Measurements from ENCODE around the gene LHX2.

The LHX2 gene

DNA sequence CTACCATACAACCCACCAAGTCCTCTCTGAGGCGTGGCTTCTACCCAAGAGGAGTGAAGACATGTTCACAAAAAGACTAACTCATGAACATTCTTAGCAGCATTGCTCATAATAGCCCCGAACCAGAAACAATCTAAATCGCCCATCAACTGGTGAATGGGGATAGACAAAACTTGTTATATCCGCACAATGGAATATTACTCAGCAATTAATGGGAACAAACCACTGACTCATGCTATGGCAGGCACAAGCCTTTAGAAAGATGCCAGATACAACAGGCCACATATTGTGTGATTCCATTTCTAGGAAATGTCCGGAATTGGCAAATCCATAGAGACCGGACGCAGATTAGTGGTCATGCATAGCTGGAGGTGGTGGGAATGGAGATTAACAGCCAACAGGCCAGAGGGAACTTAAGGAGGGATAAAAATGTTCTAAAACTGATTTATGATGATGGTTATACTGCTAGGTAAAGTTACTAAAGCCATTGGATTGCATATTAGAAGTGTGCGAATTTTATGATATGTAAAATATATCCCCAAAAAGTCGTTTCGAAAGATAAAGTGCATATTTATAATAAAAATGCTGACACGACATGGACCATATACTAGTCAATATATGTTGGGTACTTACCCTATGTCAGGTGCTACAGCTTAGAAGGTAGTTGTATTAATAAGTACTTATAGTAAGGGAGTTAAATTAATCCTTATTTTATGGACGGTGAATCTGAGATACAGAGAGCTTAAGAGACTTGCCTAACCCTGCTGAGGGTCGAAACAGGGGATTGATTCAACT is 55.4 kb downstream of the LHX2 start:
- DNase-seq (ENCODE audit: low spot score) = no peak

DNA sequence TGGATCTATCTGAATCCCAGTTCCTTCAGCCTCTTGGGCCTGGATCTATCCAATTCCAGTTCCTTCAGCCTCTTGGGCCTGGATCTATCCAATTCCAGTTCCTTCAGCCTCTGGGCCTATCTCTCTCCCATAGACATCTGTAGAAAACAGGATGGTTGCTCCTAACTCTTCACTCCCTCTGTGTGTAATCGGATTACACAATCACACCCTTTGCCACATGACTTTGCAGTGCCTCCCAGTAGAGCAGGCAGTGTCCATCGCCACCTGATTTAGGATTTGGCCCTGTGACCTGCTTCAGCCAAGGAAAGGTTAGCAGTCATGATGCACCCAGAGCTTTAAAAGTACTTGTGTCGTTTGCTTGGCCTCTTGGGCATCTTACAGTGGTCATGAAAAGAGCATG is 56.7 kb downstream of the LHX2 start:
- no peak for DNase-seq (ENCODE audit: low spot score)

DNA sequence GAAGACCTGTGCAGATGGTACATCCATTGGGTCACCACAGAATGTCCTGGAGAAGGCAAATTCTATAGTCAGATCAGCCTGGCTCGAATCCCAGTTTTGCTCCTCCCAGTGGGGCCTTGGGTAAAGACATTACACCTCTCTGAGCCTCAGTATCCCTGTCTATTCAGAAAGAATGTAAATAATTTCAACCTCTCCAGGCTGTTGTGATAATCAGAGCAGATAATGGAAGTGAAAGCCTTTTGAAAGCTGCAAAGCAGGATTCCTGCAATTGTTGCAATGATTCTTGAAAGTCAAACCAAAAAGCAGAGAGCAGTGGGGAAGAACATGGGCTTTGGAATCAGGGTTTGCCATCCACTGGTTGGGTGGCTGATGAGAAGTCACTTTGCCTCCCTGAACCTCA is 63.2 kb downstream of the LHX2 start:
- DNase-seq (ENCODE audit: low spot score) = no peak

DNA sequence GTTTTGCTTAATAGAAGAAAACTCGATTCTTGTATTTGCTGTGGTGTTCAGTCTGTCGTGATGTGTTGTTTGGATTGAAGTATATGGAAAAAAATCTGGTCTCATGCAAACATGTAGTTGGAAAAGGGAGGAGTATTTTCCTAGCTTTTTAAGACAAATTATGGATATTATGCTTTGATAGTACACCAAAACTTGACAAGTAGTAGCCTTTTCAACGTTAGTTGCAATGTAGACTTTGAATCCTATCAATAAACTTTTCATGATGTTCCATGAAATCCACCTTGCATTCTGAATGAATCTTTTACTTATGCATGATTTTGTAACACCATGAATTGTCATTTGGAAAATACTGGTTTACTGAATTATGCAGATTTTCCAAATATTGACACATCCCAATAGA is 64.2 kb downstream of the LHX2 start:
- DNase-seq (ENCODE audit: low spot score) = no peak

- no peak for DNase-seq (ENCODE audit: low spot score)
Observed at GRCh38 chr9:124077915-124078572, 66.5 kb downstream of the LHX2 start.

- no peak for DNase-seq (ENCODE audit: low spot score)
Observed at GRCh38 chr9:124078641-124079040, 67.1 kb downstream of the LHX2 start.

- DNase-seq (ENCODE audit: low spot score) = no peak
Observed at GRCh38 chr9:124079176-124079925, 67.8 kb downstream of the LHX2 start.

- no peak for DNase-seq (ENCODE audit: low spot score)
Observed at GRCh38 chr9:124082622-124083021, 71.1 kb downstream of the LHX2 start.
